GM21528 (cell line): ENCODE results near the gene SLC22A23.

Experiments
- ATAC-seq: cut with Tn5 transposase; IDR thresholded peaks from one replicate; pipeline ENCODE4 v1.9.1; 2021; ENCODE audit warnings: mild to moderate bottlenecking, moderate library complexity; ENCODE audit not compliant: unreplicated experiment, low FRiP score

Gene SLC22A23

GRCh38 chr6:3220366-3220765 is 236.5 kb downstream of the SLC22A23 start:
- ATAC-seq: no peak
